H4 (cell line): ENCODE data around the gene CHID1. TPM values are rescaled to one million over a fixed set of nuclear protein-coding genes. Genes with fewer than 3 reads are reported as not detected.

Experiments
- DNase-seq: peaks from one replicate; pipeline ENCODE4 v3.0.0-alpha.2; 2015; ENCODE audit warnings: low spot score
- total RNA-seq: library from RNA; depleted of rRNA; stranded (reverse); fragments of >200 nt; shearing (Covaris generic); gene quantifications from 2 replicates; pipeline ENCODE4 v1.2.3, GENCODE V29; 2014

The CHID1 gene
- total RNA-seq, 1 experiment from 2014 or later, result 65.1 TPM

GRCh38 chr11:910044-910588, 494 bp downstream of the CHID1 start:
- DNase-seq, result no peak

DNA sequence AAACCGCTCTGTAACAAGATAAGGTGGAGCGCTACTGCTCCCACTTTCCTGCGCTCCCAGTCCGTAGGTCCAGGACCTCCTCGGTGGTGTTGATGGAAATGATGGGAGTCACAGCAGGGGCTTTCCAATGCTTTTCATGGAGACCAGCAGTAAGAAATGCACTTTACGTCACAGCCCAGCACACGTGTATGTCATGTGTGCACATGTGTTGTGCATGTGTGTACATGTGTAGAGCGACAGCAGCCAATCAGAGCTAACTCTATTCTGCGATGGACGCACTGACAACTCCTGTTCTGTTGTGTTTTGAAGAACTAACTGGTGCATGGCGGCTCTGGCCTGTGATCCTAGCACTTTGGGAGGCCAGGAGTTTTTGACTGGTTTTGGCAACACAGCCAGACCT, 1.2 kb downstream of the CHID1 start:
- no peak for DNase-seq

DNA sequence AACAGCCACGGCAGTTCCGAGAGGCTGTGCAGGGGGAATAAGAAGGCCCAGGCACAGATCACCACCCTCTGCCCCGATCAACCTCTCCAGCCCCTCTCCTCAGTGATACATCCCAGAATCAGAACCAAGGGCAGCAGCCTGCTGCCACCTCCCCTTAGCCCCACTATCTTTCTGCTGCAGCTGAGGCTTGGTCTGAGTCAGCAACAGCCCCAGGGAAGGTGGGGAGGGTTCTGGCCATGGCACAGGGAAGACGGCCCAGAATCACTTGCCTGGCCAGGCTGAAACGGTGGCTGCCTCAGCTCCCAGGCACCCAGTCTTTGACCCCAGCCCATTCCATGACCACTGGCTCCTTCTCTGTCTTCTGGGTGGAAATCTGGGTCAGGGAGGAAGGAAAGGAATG, 2.3 kb downstream of the CHID1 start:
- no peak for DNase-seq

DNA sequence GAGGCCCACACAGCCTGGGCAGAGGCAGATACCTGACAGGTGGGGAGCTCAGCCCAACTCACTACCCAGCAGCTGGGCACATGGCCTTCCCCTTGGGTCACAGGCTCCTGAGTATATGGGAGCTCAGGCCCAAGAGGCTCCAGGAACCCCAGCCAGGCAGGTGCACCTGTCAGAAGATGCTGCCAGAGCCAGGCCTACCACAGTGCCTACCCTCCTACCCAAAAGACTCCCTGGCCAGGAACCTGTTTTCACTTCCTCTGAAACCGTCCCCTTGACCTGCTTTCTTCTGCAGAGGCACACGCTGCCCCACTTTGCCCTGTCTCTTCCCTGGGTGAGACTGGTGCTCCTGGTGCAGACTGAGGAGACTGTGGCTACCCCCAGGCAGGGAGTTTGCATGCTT, 2.9 kb downstream of the CHID1 start:
- DNase-seq, result no peak

DNA sequence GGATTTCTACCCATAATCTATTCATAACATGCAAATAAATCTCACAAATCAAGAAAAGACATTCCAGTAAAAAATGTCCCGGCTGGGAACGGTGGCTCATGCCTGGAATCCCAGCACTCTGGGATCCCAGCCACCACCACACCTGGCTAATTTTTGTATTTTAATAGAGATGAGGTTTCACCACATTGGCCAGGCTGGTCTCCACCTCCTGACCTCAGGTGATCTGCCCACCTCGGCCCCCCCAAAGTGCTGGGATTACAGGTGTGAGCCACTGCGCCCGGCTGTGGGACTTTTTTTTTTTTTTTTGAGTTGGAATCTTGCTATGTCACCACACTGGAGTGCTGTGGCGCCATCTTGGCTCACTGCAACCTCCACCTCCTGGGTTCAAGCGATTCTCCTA, 4.7 kb downstream of the CHID1 start:
- no peak for DNase-seq

DNA sequence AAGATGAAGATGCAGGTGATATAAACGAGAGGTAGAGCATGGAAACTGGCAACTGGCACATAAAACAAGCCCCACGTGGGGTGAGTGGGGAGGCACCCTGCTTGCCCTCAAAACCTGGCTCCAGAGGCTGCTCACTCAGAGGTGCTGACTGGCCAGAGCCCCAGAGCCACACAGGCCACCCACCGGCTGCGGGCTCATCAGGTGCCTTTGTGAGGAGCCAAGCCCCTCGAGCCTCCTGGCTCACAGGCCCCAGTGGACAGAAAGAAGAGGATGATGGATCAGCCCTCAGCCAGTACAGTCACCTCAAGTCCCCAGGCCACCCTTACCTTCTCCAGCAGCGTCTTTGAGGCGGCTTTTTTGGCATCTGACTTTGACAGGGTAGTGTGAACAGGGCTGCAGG, 6.2 kb downstream of the CHID1 start:
- no peak for DNase-seq

DNA sequence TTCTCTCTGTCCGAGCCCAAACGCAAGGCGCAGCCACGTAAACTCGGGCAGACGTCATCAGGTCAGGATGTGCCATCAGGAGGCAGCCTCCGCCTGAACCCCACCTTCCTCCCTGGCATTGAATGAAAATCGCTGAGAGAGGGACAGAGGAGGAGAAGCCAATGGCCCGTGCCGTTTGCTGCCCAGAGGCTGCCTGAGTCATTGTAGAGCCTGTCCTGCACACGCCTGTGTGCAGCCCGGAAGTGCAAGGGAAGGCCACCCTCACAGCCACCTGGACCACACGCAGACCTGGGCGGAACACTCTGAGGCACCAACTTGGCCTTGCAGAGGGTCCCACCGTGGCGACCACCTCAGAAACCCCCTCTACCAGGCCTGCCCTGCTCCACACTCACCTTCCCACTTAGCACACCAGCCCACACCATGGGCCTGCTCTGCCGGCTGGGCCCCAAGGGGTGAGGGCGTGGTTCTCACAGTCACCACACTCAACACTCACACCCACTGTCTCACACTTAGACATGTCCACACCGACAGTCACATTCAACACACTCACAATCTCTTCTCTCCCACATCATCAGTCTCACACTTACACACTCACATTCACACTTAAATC, 9.1 kb downstream of the CHID1 start:
- DNase-seq, result no peak

GRCh38 chr11:900545-900944, 10.1 kb downstream of the CHID1 start:
- no peak for DNase-seq

DNA sequence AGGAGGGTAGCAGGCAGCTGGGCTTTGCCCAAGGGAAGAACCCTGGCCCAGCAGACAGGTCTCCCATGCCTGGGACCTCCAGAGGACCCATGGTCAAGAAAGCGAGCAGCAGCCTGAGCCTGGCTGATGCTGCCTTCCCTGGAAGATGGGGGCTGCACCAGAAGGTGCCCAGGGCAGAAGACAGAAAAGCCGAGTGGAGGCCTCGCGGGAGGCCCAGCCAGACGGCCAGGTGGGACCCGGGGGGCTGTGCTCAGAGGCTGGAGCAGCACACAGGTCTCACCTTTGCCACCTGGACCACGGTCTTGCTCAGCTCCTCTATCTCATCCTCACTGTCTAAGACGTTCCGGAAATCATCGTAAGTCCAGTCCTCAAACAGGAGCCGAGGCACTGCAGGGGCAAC, 10.9 kb downstream of the CHID1 start:
- no peak for DNase-seq

DNA sequence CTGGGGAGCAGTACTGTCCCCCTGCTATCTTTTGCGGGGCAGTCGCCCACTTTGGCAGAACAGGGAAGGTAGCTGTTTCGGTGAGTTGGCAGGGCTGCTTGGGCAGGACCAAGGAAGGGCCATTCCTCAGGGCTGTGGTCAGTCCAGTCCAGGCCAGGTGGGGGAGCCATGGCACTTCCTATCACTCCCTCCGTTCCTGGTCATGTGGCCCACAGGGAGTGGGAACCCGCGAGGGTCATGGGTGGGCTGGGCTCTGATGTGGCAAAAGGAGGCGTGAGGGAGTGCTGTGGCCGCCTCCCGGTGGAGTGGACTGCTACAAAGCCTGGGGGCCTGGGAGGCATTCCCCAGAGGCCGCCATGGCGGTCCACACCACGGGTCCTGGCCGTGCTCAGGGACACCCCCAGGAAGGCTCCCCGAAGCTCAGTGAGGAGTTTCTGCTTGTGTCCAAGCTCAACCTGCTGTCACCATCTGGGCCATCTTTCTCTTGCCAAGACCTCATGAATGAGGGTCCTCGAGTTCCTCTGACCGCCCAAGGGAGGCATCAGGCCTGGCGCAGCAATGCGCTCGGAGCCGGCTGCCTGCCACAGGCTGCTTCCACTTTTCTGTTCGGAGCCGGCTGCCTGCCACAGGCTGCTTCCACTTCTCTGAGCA, 11.9 kb downstream of the CHID1 start:
- DNase-seq, result no peak

- DNase-seq, result no peak
These were observed 12.5 kb downstream of the CHID1 start for GRCh38 chr11:898143-898511.

- DNase-seq, result no peak
These were observed 13.1 kb downstream of the CHID1 start for GRCh38 chr11:897253-898142.

- DNase-seq, result no peak
These were observed 15.1 kb downstream of the CHID1 start for GRCh38 chr11:895331-896110.

DNA sequence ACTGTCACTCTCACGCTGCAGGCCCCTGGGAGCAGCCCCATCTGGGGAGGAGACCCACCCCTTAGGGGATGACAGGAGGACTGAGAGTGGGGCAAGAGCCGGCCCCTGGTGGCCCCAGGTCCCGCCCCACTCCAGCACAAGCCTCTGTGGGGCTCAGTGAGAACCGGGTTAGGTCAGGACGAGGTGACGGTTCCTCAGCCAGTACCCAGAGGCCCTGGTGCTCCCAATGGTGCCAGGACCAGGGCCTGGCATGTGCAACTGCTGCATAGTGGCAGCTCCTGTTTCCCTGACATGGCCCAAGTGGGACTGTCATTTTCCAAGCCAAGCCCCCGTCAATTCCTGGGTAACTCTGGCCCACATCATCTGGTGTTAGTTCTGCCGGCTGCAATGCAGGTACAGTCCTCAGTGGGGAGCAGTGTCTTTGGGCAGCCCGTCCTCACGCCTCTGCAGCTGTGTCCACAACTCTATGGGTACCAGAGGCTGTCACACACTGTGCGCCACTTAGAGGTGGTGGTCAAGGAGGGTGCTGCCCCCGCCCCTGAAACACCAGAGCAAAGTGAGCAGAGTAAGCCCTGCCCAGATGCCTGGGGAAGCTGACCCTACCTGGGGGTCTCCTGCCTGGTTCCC, 15.9 kb downstream of the CHID1 start:
- no peak for DNase-seq

GRCh38 chr11:893008-893654, 17.5 kb downstream of the CHID1 start:
- no peak for DNase-seq

DNA sequence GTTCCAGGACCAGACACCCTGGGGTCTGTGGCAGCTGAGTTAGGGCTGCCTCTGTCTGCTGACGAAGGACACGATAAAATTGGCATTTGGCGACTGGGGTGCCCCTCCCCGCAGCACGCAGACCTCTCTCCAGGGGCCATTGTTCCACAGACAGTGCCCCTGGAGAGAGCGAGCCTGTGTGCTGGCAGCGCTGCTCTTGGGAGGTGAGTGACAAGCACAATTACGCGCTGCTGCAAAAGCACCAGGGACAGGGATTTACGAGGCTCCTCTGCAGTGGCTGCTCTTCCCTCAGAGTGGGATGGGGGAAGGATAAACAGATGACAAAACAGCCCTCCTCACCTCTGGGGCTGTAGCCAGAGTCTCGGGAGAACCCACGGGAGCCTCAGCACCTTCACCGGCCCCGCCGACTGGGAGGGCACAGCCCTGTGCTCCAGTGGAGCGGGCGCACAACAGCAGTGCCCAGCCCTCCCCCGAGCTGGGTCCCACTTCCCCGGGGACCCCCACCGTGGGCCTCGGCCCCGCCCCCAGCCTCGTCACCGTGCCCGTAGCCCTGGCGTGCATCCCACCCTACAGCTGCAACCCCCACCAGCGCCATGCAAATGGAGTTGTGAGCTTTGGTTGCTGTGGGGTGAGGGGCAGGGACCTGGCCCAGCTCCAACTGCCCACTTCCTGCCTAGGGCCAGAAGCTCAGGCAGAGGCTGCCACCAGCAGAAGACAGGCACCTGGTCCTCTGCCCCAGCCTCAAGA, 19.6 kb downstream of the CHID1 start:
- no peak for DNase-seq

DNA sequence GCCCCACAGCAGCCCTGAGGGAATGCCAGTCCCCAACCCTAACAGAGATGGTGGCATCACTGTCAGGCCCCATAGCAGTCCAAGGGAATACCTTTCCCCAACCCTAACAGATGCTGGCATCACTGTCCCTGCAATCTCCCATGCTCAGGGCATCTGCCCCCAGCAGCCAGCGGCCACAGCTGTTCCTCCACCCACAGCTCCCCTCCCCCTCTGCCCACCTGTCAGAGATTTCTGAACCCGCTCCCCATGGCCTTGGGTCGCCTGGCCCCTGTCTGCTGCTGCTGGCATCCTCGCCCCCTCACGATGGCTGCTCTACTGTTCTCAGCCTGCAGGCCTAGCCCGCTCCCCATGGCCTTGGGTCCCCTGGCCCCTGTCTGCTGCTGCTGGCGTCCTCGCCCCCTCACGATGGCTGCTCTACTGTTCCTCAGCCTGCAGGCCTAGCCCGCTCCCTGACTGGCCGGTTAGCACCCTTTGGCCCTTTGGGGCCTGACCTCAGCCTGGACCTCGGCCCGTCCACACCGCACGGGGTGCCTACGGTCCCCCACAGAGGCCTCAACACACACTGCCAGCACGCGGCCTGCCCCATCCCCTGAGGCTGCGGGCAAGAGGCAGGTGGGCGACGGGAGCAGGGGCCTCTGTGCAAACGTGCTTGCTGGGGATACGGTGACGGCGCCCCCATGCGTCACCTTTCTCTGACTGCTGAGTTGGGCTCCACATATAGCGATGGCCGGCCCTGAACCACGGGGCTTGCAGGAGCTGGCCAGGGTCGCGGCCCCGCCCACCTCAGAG, 20.7 kb downstream of the CHID1 start:
- DNase-seq, result no peak

DNA sequence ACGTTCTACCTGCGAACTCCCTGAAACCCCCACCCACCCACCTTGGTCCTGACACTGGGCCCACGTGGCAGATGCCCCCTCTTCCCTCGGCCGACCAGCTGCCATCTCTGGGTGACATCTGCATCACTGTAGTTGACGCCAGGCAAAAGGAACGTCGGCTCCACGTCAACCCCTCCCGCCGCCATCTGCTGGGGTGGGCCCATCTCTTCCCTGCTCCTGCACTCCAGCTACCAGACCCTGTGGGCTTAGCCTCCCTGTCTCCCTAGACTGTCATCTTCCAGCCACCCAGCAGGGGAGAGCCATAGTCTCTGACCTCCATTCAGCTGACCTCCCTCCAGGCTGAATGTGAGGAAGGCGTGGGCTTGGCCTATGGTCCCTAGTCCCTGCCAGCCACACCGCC, 21.4 kb downstream of the CHID1 start:
- DNase-seq, result no peak
